Epithelial cell of esophagus (primary cell): ENCODE results near the gene PHB1.

Experiments
- DNase-seq: peaks from one replicate; pipeline ENCODE4 v3.0.0; 2010; ENCODE audit warnings: low read depth
- H3K4me3 ChIP-seq: 2 replicates; pipeline ENCODE4 v1.5.1; 2011; ENCODE audit warnings: mild to moderate bottlenecking, low read length, control low read depth
- CTCF ChIP-seq: IDR thresholded peaks from 2 replicates; pipeline ENCODE4 v1.5.1; 2011; ENCODE audit warnings: low read depth, mild to moderate bottlenecking, low read length, control low read depth, inconsistent platforms; ENCODE audit not compliant: insufficient read depth; ENCODE audit errors: missing control alignments

The PHB1 gene

GRCh38 chr17:49439673-49440571 lies 25.2 kb upstream of the PHB1 start:
- no peak overlapping the region for H3K4me3 ChIP-seq
- TF ChIP-seq CTCF: no peak
- DNase-seq: no peak

GRCh38 chr17:49439305-49439672 lies 24.6 kb upstream of the PHB1 start:
- no peak for TF ChIP-seq CTCF
- DNase-seq: no peak
- no peak overlapping the region for H3K4me3 ChIP-seq

- no peak for DNase-seq
- H3K4me3 ChIP-seq: no peak overlapping the region
- no peak for TF ChIP-seq CTCF
Observed at GRCh38 chr17:49438436-49439278, 24.0 kb upstream of the PHB1 start.

- no peak overlapping the region for H3K4me3 ChIP-seq
- TF ChIP-seq CTCF: no peak
- no peak for DNase-seq
Observed at GRCh38 chr17:49437696-49438435, 23.2 kb upstream of the PHB1 start.

GRCh38 chr17:49436174-49436573 lies 21.5 kb upstream of the PHB1 start:
- no peak for DNase-seq
- H3K4me3 ChIP-seq: no peak overlapping the region
- no peak for TF ChIP-seq CTCF

GRCh38 chr17:49435671-49436029 lies 21.0 kb upstream of the PHB1 start:
- no peak for TF ChIP-seq CTCF
- no peak overlapping the region for H3K4me3 ChIP-seq
- no peak for DNase-seq
